Measurements from ENCODE around the gene GART.

Gene GART

DNA sequence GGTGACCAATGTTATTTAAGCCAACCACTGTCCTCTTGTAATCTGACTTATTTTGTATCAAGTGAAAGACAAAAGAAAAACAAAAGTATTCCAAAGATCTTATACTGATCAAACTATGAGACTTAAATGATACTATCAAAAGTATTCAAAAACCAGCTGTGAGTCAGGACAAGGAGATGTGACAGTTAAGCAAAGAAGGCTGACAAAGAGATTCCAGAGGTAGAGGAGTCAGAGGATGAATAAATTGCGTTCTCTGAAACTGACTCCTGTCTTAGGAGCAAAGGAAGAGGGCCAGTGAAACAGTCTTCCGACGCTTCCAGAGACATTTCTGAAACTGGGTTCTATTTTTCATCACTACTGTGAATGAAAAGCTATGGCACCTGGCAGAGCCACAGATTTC, 83.1 kb downstream of the GART start:
- DNase-seq = no peak

DNA sequence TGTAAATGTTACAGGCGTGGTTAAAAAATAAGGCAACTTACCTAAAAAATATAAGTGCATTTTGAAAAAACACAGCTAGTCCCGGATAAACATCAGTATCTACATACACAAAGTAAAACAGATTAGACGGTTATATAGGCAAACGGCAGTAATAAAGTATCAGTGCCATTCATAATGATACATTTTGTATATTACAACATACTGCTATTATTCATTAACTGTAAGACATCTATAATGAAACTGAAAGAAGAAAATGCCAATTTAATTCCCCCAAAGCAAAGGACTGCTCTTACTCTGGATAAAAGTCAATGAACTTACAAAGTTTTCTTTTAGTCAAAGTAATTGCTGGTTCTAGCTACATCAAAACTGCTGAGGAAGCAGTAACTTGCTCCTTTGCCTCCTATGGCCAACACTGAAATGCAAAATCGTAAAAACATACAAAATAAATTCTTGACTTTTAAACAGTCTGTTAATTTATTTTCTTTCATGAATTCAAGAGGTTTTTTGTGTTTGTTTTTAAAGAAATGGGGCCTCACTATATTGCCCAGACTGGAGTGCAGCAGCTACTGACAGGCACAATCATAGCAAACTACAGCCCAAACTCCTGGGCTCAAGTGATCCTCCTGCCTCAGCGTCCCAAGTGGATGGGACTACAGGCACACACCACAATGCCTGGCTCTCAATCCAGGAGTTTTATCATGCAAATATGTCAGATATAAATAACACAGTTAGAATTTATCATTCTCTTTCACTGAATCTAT, 86.1 kb downstream of the GART start:
- DNase-seq = no peak
